SK-N-SH (cell line): ENCODE results near the gene CBX3. TPM values are rescaled to one million over a fixed set of nuclear protein-coding genes. Genes with fewer than 3 reads are reported as not detected.

ENCODE experiments used
- CTCF ChIA-PET: fragments of 300-600, 350-600 bp; formaldehyde crosslinking; extraction: SDS; loops from one replicate; lab custom pipeline; 2021; lab: Yijun Ruan, JAX
- POLR2A ChIA-PET: fragments of 350-600 bp; sonication (Branson Sonifier 250); formaldehyde crosslinking; extraction: SDS; loops from one replicate; lab custom pipeline; 2020; ENCODE audit warnings: antibody characterized with exemption, inconsistent platforms; lab: Yijun Ruan, JAX
- DNase-seq: peaks from one replicate; pipeline ENCODE4 v3.0.0; 2012
- H2AFZ ChIP-seq: fragments of 200-600 bp; sonication (generic); 2 replicates; pipeline ENCODE4 v1.8.1; 2016; ENCODE audit warnings: antibody characterized with exemption, mild to moderate bottlenecking, low read depth
- H3F3A ChIP-seq: fragments of 200-600 bp; sonication (generic); replicated peaks from 2 replicates; pipeline ENCODE3; 2016; ENCODE audit warnings: antibody characterized with exemption, mild to moderate bottlenecking; ENCODE audit not compliant: insufficient read depth
- H3K27ac ChIP-seq, 2 experiments: fragments of 200-500 bp in 1 of 2; fragments of 200-600 bp in 1 of 2; sonication (Bioruptor generic) in 1 of 2; sonication (generic), shearing (Covaris generic) in 1 of 2; 2 replicates each; pipeline versions ENCODE4 v1.5.1 to v1.6.1; 2014 to 2016; ENCODE audit warnings: low read depth in 2 of 2, inconsistent platforms in 1 of 2, low read length in 1 of 2, mild to moderate bottlenecking in 1 of 2, mixed read lengths in 1 of 2
- H3K27me3 ChIP-seq: fragments of 200-600 bp; sonication (generic), shearing (Covaris generic); 2 replicates; pipeline ENCODE4 v1.6.1; 2016; ENCODE audit warnings: mixed run types; ENCODE audit not compliant: insufficient read depth
- H3K36me3 ChIP-seq, 2 experiments: fragments of 200-500 bp in 1 of 2; fragments of 200-600 bp in 1 of 2; sonication (Bioruptor generic) in 1 of 2; sonication (generic) in 1 of 2; replicated peaks in 1 of 2; 2 replicates each; pipeline versions ENCODE3 to v1.5.1; 2014 to 2016; ENCODE audit warnings: low read length in 1 of 2, mild to moderate bottlenecking in 1 of 2; ENCODE audit not compliant: insufficient read depth in 2 of 2, control insufficient read depth in 1 of 2
- H3K4me1 ChIP-seq, 2 experiments: fragments of 200-500 bp in 1 of 2; fragments of 200-600 bp in 1 of 2; sonication (Bioruptor generic) in 1 of 2; sonication (generic), shearing (Covaris generic) in 1 of 2; 2 replicates each; pipeline versions ENCODE4 v1.5.1 to v1.6.1; 2014 to 2016; ENCODE audit warnings: low read depth in 1 of 2, low read length in 1 of 2, mixed run types in 1 of 2; ENCODE audit not compliant: insufficient read depth in 2 of 2, control insufficient read depth in 1 of 2
- H3K4me2 ChIP-seq: fragments of 200-600 bp; sonication (generic), shearing (Covaris generic); 2 replicates; pipeline ENCODE4 v1.6.1; 2017; ENCODE audit warnings: mixed run types
- H3K4me3 ChIP-seq, 2 experiments: fragments of 200-500 bp in 1 of 2; fragments of 200-600 bp in 1 of 2; sonication (Bioruptor generic) in 1 of 2; sonication (generic), shearing (Covaris generic) in 1 of 2; 2 replicates each; pipeline versions ENCODE4 v1.5.1 to v1.8.1; 2014 to 2016; ENCODE audit warnings: low read depth in 2 of 2, inconsistent platforms in 1 of 2, low read length in 1 of 2, mild to moderate bottlenecking in 1 of 2, mixed read lengths in 1 of 2, moderate library complexity in 1 of 2
- H3K79me2 ChIP-seq: fragments of 200-600 bp; sonication (generic); 2 replicates; pipeline ENCODE4 v1.8.1; 2017; ENCODE audit warnings: mild to moderate bottlenecking; ENCODE audit not compliant: insufficient read depth
- H3K9ac ChIP-seq: fragments of 200-600 bp; sonication (generic); 2 replicates; pipeline ENCODE4 v1.6.1; 2017; ENCODE audit warnings: mixed run types
- H3K9me2 ChIP-seq: fragments of 200-600 bp; sonication (generic); 2 replicates; pipeline ENCODE4 v1.6.1; 2017; ENCODE audit warnings: mixed run types
- H3K9me3 ChIP-seq: fragments of 200-600 bp; sonication (generic); 2 replicates; pipeline ENCODE4 v1.6.1; 2017; ENCODE audit warnings: mixed run types, mild to moderate bottlenecking, moderate library complexity
- H4K20me1 ChIP-seq: fragments of 200-600 bp; sonication (generic); 2 replicates; pipeline ENCODE4 v1.6.1; 2017; ENCODE audit warnings: mild to moderate bottlenecking, mixed run types; ENCODE audit not compliant: insufficient read depth
- CHD2 ChIP-seq: fragments of 150-350 bp; IDR thresholded peaks from 2 replicates; pipeline ENCODE4 v1.6.1; 2018; ENCODE audit warnings: low read length; ENCODE audit not compliant: partially characterized antibody
- CTCF ChIP-seq: fragments of 200-600 bp; sonication (generic); IDR thresholded peaks from 2 replicates; pipeline ENCODE4 v1.6.1; 2017; ENCODE audit warnings: antibody characterized with exemption, mild to moderate bottlenecking, moderate library complexity
- ELF1 ChIP-seq: IDR thresholded peaks from 2 replicates; pipeline ENCODE4 v1.4.0; 2012
- EP300 ChIP-seq, 2 experiments: IDR thresholded peaks; 2 replicates each; pipeline versions ENCODE4 v1.4.0 to v1.6.1; 2012; ENCODE audit warnings: borderline replicate concordance in 1 of 2, low read depth in 1 of 2, low read length in 1 of 2
- FOSL2 ChIP-seq: IDR thresholded peaks from 2 replicates; pipeline ENCODE4 v1.4.0; 2012; ENCODE audit warnings: low read depth, mild to moderate bottlenecking, moderate library complexity, borderline replicate concordance
- FOXM1 ChIP-seq: IDR thresholded peaks from 2 replicates; pipeline ENCODE4 v1.4.0; 2012; ENCODE audit warnings: low read depth, mild to moderate bottlenecking
- GABPA ChIP-seq: IDR thresholded peaks from 2 replicates; pipeline ENCODE4 v1.4.0; 2012; ENCODE audit warnings: low read depth, mild to moderate bottlenecking
- IRF3 ChIP-seq: fragments of 150-350 bp; IDR thresholded peaks from 2 replicates; pipeline ENCODE4 v1.6.1; 2016; ENCODE audit warnings: mild to moderate bottlenecking, low read depth, low read length
- JUND ChIP-seq: IDR thresholded peaks from 2 replicates; pipeline ENCODE4 v1.4.0; 2012
- MAX ChIP-seq: IDR thresholded peaks from 2 replicates; pipeline ENCODE4 v1.4.0; 2012; ENCODE audit warnings: low read depth
- MXI1 ChIP-seq: IDR thresholded peaks from 2 replicates; pipeline ENCODE4 v1.6.1; 2012; ENCODE audit warnings: mild to moderate bottlenecking, low read depth, low read length, improper control_type of control experiment
- NFIC ChIP-seq: IDR thresholded peaks from 2 replicates; pipeline ENCODE4 v1.4.0; 2012; ENCODE audit warnings: borderline replicate concordance
- NRF1 ChIP-seq: IDR thresholded peaks from 2 replicates; pipeline ENCODE4 v1.6.1; 2012; ENCODE audit warnings: low read depth, mild to moderate bottlenecking, low read length
- POLR2AphosphoS5 ChIP-seq: IDR thresholded peaks from 2 replicates; pipeline ENCODE4 v1.6.1; 2012; ENCODE audit warnings: low read depth, low read length
- RCOR1 ChIP-seq: fragments of 150-350 bp; IDR thresholded peaks from 2 replicates; pipeline ENCODE4 v1.6.1; 2017; ENCODE audit warnings: antibody characterized with exemption, low read length
- REST ChIP-seq: IDR thresholded peaks from 2 replicates; pipeline ENCODE4 v1.6.1; 2012; ENCODE audit warnings: mild to moderate bottlenecking, low read depth, low read length, moderate library complexity
- RFX5 ChIP-seq: IDR thresholded peaks from 2 replicates; pipeline ENCODE4 v1.6.1; 2012; ENCODE audit warnings: mild to moderate bottlenecking, improper control_type of control experiment, low read length
- SIN3A ChIP-seq: IDR thresholded peaks from 2 replicates; pipeline ENCODE4 v1.6.1; 2012; ENCODE audit warnings: low read depth, mild to moderate bottlenecking, low read length, moderate library complexity, borderline replicate concordance
- SMC3 ChIP-seq: IDR thresholded peaks from 2 replicates; pipeline ENCODE4 v1.6.1; 2012; ENCODE audit warnings: low read depth, low read length, improper control_type of control experiment
- TAF1 ChIP-seq: IDR thresholded peaks from 2 replicates; pipeline ENCODE4 v1.6.1; 2012; ENCODE audit warnings: low read depth, mild to moderate bottlenecking, low read length, moderate library complexity, borderline replicate concordance
- TCF12 ChIP-seq: IDR thresholded peaks from 2 replicates; pipeline ENCODE4 v1.4.0; 2012
- USF1 ChIP-seq: IDR thresholded peaks from 2 replicates; pipeline ENCODE4 v1.4.0; 2012; ENCODE audit warnings: low read depth, borderline replicate concordance
- YY1 ChIP-seq: IDR thresholded peaks from 2 replicates; pipeline ENCODE4 v1.4.0; 2012; ENCODE audit warnings: low read depth, mild to moderate bottlenecking
- WGBS: methylation state at CpG from one replicate; pipeline ENCODE4 v1.1.6; 2017; ENCODE audit warnings: low lambda C conversion rate; 5-methylcytosine and 5-hydroxymethylcytosine counted together
- polyA plus RNA-seq, 3 experiments: library from polyadenylated mRNA; depleted of rRNA; stranded (reverse); fragments of >200 nt; gene quantifications; 2 replicates each; pipeline ENCODE4 v1.2.3, GENCODE V29; 2012
- TF ChIP-seq, protein P1 (sequence below): IDR thresholded peaks from 2 replicates; pipeline ENCODE4; 2012

Gene CBX3
- polyA plus RNA-seq, 1 of the 3 experiments (the other 2 are of a cell fraction) = 97.0 TPM

- Histone ChIP-seq H3K4me1 (peaks cover 24 to 37% of the 10 kb centered on the region in 2 experiments), H3K9me3 (no peaks in the 10 kb centered on the region)
- 0 out of 2 replicates have a peak, but pooled peaks have one; percentile 4 for TF ChIP-seq JUND
- no peak; the same call in 1 of the 2 replicates for TF ChIP-seq TCF12
- TF ChIP-seq IRF3 = 0 out of 2 replicates have a peak, but pooled peaks have one; percentile 6
- TF ChIP-seq RFX5 = no peak
- 0 out of 2 replicates have a peak, but pooled peaks have one; percentile 75 for TF ChIP-seq MXI1
- peak; percentile 99 for TF ChIP-seq TAF1
- TF ChIP-seq, protein P1, sequence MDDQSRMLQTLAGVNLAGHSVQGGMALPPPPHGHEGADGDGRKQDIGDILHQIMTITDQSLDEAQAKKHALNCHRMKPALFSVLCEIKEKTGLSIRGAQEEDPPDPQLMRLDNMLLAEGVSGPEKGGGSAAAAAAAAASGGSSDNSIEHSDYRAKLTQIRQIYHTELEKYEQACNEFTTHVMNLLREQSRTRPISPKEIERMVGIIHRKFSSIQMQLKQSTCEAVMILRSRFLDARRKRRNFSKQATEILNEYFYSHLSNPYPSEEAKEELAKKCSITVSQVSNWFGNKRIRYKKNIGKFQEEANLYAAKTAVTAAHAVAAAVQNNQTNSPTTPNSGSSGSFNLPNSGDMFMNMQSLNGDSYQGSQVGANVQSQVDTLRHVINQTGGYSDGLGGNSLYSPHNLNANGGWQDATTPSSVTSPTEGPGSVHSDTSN = peak; percentile 26; the same call in 1 of the 2 replicates
- no peak; the same call in 1 of the 2 replicates for TF ChIP-seq NRF1
- TF ChIP-seq CTCF = no peak
- no peak for TF ChIP-seq CHD2
- peak; percentile 93 for TF ChIP-seq FOXM1
- TF ChIP-seq RCOR1 = no peak
- TF ChIP-seq USF1 = no peak
- TF ChIP-seq FOSL2 = no peak
- TF ChIP-seq REST = peak; percentile 79
- 0 out of 2 replicates have a peak, but pooled peaks have one; percentile 2 for TF ChIP-seq NFIC
- peak; percentile 77 for TF ChIP-seq GABPA
- TF ChIP-seq POLR2AphosphoS5 = peak; percentile 100
- peak; percentile 96; the same call in 1 of the 2 replicates for TF ChIP-seq SIN3A
- TF ChIP-seq ELF1 = peak; percentile 82
- TF ChIP-seq SMC3 = no peak
- TF ChIP-seq MAX = peak; percentile 44
- no peak; the same call in 1 of the 2 replicates for TF ChIP-seq YY1
- TF ChIP-seq EP300 (IDR thresholded peaks at IDR 0.05; ENCODE audit: borderline replicate concordance in 1 of 2, low read depth in 1 of 2, low read length in 1 of 2) = no peak
- TF ChIP-seq, all 33 proteins: peak for 13
- Histone ChIP-seq H3K27ac (peak within 1 kb of the TSS; percentile 99 to 100), H3K4me3 (peak within 1 kb of the TSS; percentile 100), H3K79me2 (peaks cover 89% of the 10 kb centered on the region), H3F3A (peaks cover 43% of the 10 kb centered on the region), H3K9ac (peak within 1 kb of the TSS; percentile 99), H3K4me2 (peak within 1 kb of the TSS; percentile 83), H3K27me3 (no peaks in the 10 kb centered on the region), H4K20me1 (peaks cover 78% of the 10 kb centered on the region), H2AFZ (peak within 1 kb of the TSS; percentile 66; the same call in 1 of the 2 replicates), H3K9me2 (no peaks in the 10 kb centered on the region), H3K36me3 (peaks cover 58 to 61% of the 10 kb centered on the region in 2 experiments)
- CTCF ChIA-PET = interaction anchor here (0.8 to 11.3 kb wide), 13 partner anchors 10 to 467 kb away, joined by 3 to 260 read pairs (median 5); partner anchors contain the start of gene NFE2L3
- peak; percentile 88 for DNase-seq
- under 1% methylated on average over 68 of the region's 71 CpGs for WGBS
- POLR2A ChIA-PET = interaction anchor here (0.6 to 5.7 kb wide), 26 partner anchors 8 to 338 kb away, joined by 3 to 51 read pairs (median 4); partner anchors contain the start of gene NFE2L3
Measured at GRCh38 chr7:26200444-26201246, 900 bp upstream of the CBX3 start, which contains the start of gene HNRNPA2B1. TSS of gene HNRNPA2B1 (minus strand) at chr7:26200746. CDS start at chr7:26200577, 169 bp downstream.
